Measurements from ENCODE around the gene RCL1.
"Not testable (repeated sequence)": the region's sequence is repeated elsewhere in the genome, so short reads cannot be mapped to it uniquely, and the experiment has no call there.

Gene RCL1

GRCh38 chr9:4786599-4786998 is 6.1 kb upstream of the RCL1 start:
- no peak for FAIRE-seq
- no peak for DNase-seq (ENCODE audit: insufficient read length, low spot score)
- TF ChIP-seq CTCF (IDR thresholded peaks at IDR 0.05; ENCODE audit: insufficient read depth, missing control alignments) = no peak

GRCh38 chr9:4787876-4788275 is 4.9 kb upstream of the RCL1 start:
- no peak for FAIRE-seq

GRCh38 chr9:4788703-4789102 is 4.0 kb upstream of the RCL1 start:
- TF ChIP-seq CTCF (IDR thresholded peaks at IDR 0.05; ENCODE audit: insufficient read depth, missing control alignments) = no peak
- FAIRE-seq (no peak), DNase-seq (ENCODE audit: insufficient read length, low spot score) (no peak)

More at GRCh38 chr9:4787876-4788275, 4.9 kb upstream of the RCL1 start:
- no peak for TF ChIP-seq CTCF (IDR thresholded peaks at IDR 0.05; ENCODE audit: insufficient read depth, missing control alignments)
- no peak for DNase-seq (ENCODE audit: insufficient read length, low spot score)

- FAIRE-seq (no peak), DNase-seq (ENCODE audit: insufficient read length, low spot score) (no peak)
- no peak for TF ChIP-seq CTCF (IDR thresholded peaks at IDR 0.05; ENCODE audit: insufficient read depth, missing control alignments)
Observed at GRCh38 chr9:4792054-4792571, 631 bp upstream of the RCL1 start.

- no peak for FAIRE-seq
- TF ChIP-seq CTCF (IDR thresholded peaks at IDR 0.05; ENCODE audit: insufficient read depth, missing control alignments) = no peak
- no peak for DNase-seq (ENCODE audit: insufficient read length, low spot score)
Observed at GRCh38 chr9:4793459-4794395, 983 bp downstream of the RCL1 start.

- no peak for DNase-seq (ENCODE audit: insufficient read length, low spot score)
- no peak for FAIRE-seq
Observed at GRCh38 chr9:4794691-4795090, 1.9 kb downstream of the RCL1 start.

GRCh38 chr9:4795108-4795507 is 2.4 kb downstream of the RCL1 start:
- FAIRE-seq; DNase-seq (ENCODE audit: insufficient read length, low spot score): not testable (repeated sequence)

More at GRCh38 chr9:4794691-4795090, 1.9 kb downstream of the RCL1 start:
- TF ChIP-seq CTCF (IDR thresholded peaks at IDR 0.05; ENCODE audit: insufficient read depth, missing control alignments) = no peak

All from D721Med (cell line).